ENCODE measurements around the gene CASD1.

The CASD1 gene

GRCh38 chr7:94588075-94588474 lies 78.5 kb downstream of the CASD1 start:
- no peak for DNase-seq

GRCh38 chr7:94590526-94591162 lies 81.0 kb downstream of the CASD1 start:
- DNase-seq, result no peak

GRCh38 chr7:94591176-94591575 lies 81.6 kb downstream of the CASD1 start:
- DNase-seq, result no peak

- no peak for DNase-seq
These were observed 85.3 kb downstream of the CASD1 start for GRCh38 chr7:94594882-94595281.

- no peak for DNase-seq
These were observed 86.1 kb downstream of the CASD1 start for GRCh38 chr7:94595717-94596116.

GRCh38 chr7:94600267-94600666 lies 90.7 kb downstream of the CASD1 start:
- DNase-seq, result no peak

GRCh38 chr7:94602181-94602580 lies 92.6 kb downstream of the CASD1 start:
- DNase-seq, result no peak

GRCh38 chr7:94605031-94605430 lies 95.4 kb downstream of the CASD1 start:
- DNase-seq, result no peak
